Mesothelial cell of epicardium (in vitro differentiated cells): ENCODE measurements around the gene PRAC1. TPM values are rescaled to one million over a fixed set of nuclear protein-coding genes. Genes with fewer than 3 reads are reported as not detected.
A peak's percentile ranks its signal among the peaks of the same experiment; 100 is the strongest.

Experiments
- DNase-seq, 2 experiments: peaks; one replicate each; pipeline ENCODE4 v3.0.0; 2021; ENCODE audit warnings: low spot score in 2 of 2; ENCODE audit not compliant: unreplicated experiment in 2 of 2
- H3K27ac Mint-ChIP-seq: 2 replicates; pipeline ENCODE4 v1.8.0; 2021; ENCODE audit warnings: mixed read lengths
- H3K27me3 Mint-ChIP-seq: 2 replicates; pipeline ENCODE4 v1.8.0; 2021; ENCODE audit warnings: low read depth, mixed read lengths
- H3K36me3 Mint-ChIP-seq: 2 replicates; pipeline ENCODE4 v1.8.0; 2021; ENCODE audit warnings: mixed read lengths
- H3K4me1 Mint-ChIP-seq: 2 replicates; pipeline ENCODE4 v1.8.0; 2021; ENCODE audit warnings: mixed read lengths
- H3K4me3 Mint-ChIP-seq: 2 replicates; pipeline ENCODE4 v1.8.0; 2021; ENCODE audit warnings: mild to moderate bottlenecking, moderate library complexity, mixed read lengths
- H3K9me3 Mint-ChIP-seq: 2 replicates; pipeline ENCODE4 v1.8.0; 2021; ENCODE audit warnings: mixed read lengths
- CTCF ChIP-seq: fragments of 200-600 bp; sonication (generic); IDR thresholded peaks from one replicate; pipeline ENCODE4 v1.5.0; 2021; ENCODE audit warnings: antibody characterized with exemption; ENCODE audit not compliant: unreplicated experiment
- total RNA-seq: library from RNA; stranded (reverse); gene quantifications from 3 replicates; pipeline ENCODE4 v1.2.1, GENCODE V29; 2021

PRAC1 gene
- 14.0 to 16.8 TPM (median 15.2 TPM) in 3 replicates for total RNA-seq

DNA sequence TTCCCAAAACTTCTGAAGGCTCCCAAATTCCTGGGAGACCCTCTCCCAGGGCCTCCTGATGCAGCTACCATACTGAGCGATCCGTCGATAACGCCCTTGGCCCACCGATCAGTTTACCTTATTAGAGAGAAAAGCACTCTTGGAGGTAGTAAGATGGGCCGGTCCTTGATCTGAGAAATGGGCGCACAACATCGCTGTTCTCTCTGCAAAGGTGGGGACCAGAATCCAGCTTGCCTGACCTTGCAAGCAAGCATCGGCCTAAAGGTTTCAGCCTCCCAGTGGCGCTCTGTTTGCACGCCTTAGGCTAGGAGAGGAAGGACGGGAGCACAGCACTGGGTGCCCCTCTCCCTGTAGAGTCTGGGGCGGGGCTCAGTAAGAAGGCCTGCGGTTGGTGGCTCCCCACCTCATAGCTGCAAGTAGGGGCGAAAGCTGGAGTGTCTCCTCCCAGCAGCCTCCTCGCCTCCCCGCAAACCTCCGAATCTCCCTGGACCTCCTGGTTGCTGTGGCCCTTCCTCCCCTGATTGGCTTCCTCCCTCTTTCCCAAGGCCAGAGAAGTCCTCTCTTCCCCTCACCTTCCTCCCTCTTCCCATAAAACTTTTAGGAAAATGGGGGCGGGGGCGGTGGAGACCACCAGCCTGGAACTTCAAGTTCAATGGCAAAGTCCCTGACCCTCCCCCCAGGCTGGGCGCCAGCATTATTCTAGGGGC is at the start of gene PRAC1:
Gene PRAC1, minus strand, starts transcription at position 318 of the 707 bp plus-strand sequence. Its CDS starts 126 bp downstream, at position 192.
- H3K4me1 Mint-ChIP-seq = peaks cover 56% of the 10 kb centered on the region
- H3K9me3 Mint-ChIP-seq = no peaks in the 10 kb centered on the region
- H3K4me3 Mint-ChIP-seq = peak within 1 kb of the TSS; percentile 79
- DNase-seq = no peak
- no peaks in the 10 kb centered on the region for H3K36me3 Mint-ChIP-seq
- TF ChIP-seq CTCF = no peak
- H3K27ac Mint-ChIP-seq = peak within 1 kb of the TSS; percentile 95
- peaks cover 98% of the 10 kb centered on the region for H3K27me3 Mint-ChIP-seq

- Mint-ChIP-seq H3K27me3 (peaks cover 20% of the 10 kb centered on the region), H3K27ac (no peak overlapping the region), H3K36me3 (no peaks in the 10 kb centered on the region), H3K9me3 (peaks cover 4% of the 10 kb centered on the region), H3K4me3 (no peak overlapping the region), H3K4me1 (no peaks in the 10 kb centered on the region)
- TF ChIP-seq CTCF = no peak
- no peak for DNase-seq
Observed at GRCh38 chr17:48770954-48771353, 48.6 kb upstream of the PRAC1 start.

DNA sequence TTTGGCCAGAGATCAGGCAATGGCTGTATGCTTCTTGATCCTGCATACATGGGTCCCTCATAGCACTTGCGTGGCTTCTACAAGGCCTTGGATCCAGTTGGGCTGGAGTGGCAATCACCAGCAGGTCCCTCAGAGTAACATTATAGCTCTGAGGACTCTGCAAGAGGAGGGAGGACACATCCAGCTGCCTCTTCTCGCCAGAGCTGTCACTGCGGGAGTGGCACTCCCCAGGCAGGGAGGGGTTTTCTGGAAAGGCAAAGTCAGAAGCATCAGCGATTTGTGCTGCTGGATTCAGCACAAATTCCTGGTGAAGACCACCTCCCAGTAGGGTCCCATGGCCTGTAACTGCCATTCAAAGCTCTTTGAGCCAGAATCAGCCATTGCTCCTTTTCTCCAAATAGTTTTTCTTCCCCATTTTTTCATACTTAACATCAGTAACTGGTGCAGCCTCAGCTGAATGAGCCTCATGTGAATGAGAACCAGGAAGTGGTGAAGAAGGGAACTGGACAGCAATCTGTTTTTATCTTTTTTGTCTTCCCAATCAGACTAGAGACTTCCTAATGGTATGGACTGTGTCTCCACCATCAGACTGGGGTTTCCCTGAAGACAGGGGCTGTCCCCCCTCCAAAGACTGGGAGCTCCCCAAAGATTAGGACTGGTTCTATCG is 46.8 kb upstream of the PRAC1 start:
- Mint-ChIP-seq H3K4me1 (no peaks in the 10 kb centered on the region), H3K27me3 (peaks cover 36% of the 10 kb centered on the region), H3K9me3 (no peaks in the 10 kb centered on the region), H3K36me3 (no peaks in the 10 kb centered on the region), H3K27ac (no peak overlapping the region), H3K4me3 (no peak overlapping the region)
- no peak for TF ChIP-seq CTCF
- DNase-seq = no peak

- DNase-seq = no peak
- Mint-ChIP-seq H3K27ac (no peak overlapping the region), H3K36me3 (no peaks in the 10 kb centered on the region), H3K27me3 (peaks cover 50% of the 10 kb centered on the region), H3K4me1 (no peaks in the 10 kb centered on the region), H3K9me3 (no peaks in the 10 kb centered on the region), H3K4me3 (no peak overlapping the region)
- no peak for TF ChIP-seq CTCF
Observed at GRCh38 chr17:48767263-48767774, 45.0 kb upstream of the PRAC1 start.

- no peak for DNase-seq
- Mint-ChIP-seq H3K9me3 (no peaks in the 10 kb centered on the region), H3K36me3 (no peaks in the 10 kb centered on the region), H3K4me1 (peaks cover 23% of the 10 kb centered on the region), H3K27ac (no peak overlapping the region), H3K4me3 (no peak overlapping the region), H3K27me3 (peaks cover 88% of the 10 kb centered on the region)
- no peak for TF ChIP-seq CTCF
Observed at GRCh38 chr17:48761114-48761513, 38.8 kb upstream of the PRAC1 start.
